Astrocyte of the cerebellum (primary cell): ENCODE data around the gene TNNI3.

Experiments
- DNase-seq: peaks from one replicate; pipeline ENCODE4 v3.0.0-alpha.2; 2011; ENCODE audit warnings: low read depth
- H3K4me3 ChIP-seq: 2 replicates; pipeline ENCODE4 v1.5.1; 2011; ENCODE audit warnings: mild to moderate bottlenecking, low read depth, low read length, moderate library complexity
- in situ Hi-C: cut with HindIII; loops from 2 replicates; pipeline ENCODE4 v1.10.0; 2017; ENCODE audit warnings: low sequenced_read_pairs
- TF ChIP-seq, protein P1 (sequence below): IDR thresholded peaks from 2 replicates; pipeline ENCODE4 v1.5.1; 2012; ENCODE audit warnings: low read length, low read depth, moderate library complexity, mild to moderate bottlenecking; ENCODE audit errors: missing control alignments

The TNNI3 gene

DNA sequence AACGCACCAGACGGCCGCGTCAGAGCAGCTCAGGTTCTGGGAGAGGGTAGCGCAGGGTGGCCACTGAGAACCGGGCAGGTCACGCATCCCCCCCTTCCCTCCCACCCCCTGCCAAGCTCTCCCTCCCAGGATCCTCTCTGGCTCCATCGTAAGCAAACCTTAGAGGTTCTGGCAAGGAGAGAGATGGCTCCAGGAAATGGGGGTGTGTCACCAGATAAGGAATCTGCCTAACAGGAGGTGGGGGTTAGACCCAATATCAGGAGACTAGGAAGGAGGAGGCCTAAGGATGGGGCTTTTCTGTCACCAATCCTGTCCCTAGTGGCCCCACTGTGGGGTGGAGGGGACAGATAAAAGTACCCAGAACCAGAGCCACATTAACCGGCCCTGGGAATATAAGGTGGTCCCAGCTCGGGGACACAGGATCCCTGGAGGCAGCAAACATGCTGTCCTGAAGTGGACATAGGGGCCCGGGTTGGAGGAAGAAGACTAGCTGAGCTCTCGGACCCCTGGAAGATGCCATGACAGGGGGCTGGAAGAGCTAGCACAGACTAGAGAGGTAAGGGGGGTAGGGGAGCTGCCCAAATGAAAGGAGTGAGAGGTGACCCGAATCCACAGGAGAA, 42.0 kb downstream of the TNNI3 start:
- DNase-seq, result no peak
- peak overlapping the region; percentile 77 for H3K4me3 ChIP-seq
- in situ Hi-C loops, result loop anchor here (5.0 kb wide), 1 partner anchor 57 kb away; no protein-coding TSS in a partner anchor
- TF ChIP-seq, protein P1, sequence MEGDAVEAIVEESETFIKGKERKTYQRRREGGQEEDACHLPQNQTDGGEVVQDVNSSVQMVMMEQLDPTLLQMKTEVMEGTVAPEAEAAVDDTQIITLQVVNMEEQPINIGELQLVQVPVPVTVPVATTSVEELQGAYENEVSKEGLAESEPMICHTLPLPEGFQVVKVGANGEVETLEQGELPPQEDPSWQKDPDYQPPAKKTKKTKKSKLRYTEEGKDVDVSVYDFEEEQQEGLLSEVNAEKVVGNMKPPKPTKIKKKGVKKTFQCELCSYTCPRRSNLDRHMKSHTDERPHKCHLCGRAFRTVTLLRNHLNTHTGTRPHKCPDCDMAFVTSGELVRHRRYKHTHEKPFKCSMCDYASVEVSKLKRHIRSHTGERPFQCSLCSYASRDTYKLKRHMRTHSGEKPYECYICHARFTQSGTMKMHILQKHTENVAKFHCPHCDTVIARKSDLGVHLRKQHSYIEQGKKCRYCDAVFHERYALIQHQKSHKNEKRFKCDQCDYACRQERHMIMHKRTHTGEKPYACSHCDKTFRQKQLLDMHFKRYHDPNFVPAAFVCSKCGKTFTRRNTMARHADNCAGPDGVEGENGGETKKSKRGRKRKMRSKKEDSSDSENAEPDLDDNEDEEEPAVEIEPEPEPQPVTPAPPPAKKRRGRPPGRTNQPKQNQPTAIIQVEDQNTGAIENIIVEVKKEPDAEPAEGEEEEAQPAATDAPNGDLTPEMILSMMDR, result no peak

GRCh38 chr19:55114566-55115145, 42.9 kb downstream of the TNNI3 start:
- in situ Hi-C loops, result loop anchor here (5.0 kb wide), 1 partner anchor 58 kb away; no protein-coding TSS in a partner anchor
- TF ChIP-seq, protein P1, result no peak
- H3K4me3 ChIP-seq, result no peak overlapping the region
- no peak for DNase-seq

GRCh38 chr19:55113570-55114039, 43.9 kb downstream of the TNNI3 start:
- no peak overlapping the region for H3K4me3 ChIP-seq
- TF ChIP-seq, protein P1, result no peak
- DNase-seq, result peak; percentile 82
- in situ Hi-C loops, result no loop called here

DNA sequence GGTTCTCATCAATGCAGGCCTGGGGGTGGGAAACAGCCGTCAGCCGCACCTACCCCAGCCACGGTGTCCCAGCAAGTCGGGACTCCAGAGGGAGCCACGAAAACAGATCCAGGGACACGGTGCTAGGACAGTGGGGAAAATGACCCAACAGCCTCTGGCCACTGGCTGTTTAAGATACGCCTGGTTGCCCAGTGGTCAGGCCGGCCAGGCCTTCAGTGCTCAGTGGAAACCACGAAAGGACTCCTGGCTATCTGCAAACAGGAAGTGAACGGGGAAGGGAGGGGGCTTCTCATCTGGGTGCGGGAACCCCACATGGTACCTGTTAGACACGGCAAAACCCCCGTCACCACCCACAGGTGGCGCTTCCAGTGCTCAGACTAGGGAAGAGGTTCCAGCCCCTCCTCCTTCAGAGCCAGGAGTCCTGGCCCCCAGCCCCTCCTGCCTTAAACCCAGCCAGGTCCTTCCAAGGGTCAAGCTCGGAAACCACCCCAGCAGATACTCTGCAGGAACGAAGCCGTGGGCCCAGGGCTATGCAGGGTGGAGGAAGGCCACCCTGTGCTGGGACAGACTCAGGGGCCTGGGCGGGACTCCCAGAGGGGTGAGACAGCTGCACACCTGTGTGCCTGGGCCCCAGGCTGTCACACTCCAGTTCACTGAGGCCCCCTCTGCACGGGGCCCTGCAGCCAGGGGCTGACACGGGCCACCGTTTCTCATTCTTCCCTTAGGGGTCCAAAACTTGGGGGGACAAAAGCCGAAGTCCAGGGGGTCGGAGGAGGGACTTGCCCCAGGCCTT, 44.6 kb downstream of the TNNI3 start:
- TF ChIP-seq, protein P1, result no peak
- in situ Hi-C loops, result no loop called here
- no peak for DNase-seq
- H3K4me3 ChIP-seq, result no peak overlapping the region

GRCh38 chr19:55112246-55112776, 45.2 kb downstream of the TNNI3 start:
- no peak overlapping the region for H3K4me3 ChIP-seq
- in situ Hi-C loops, result no loop called here

More at GRCh38 chr19:55112246-55112776, 45.2 kb downstream of the TNNI3 start:
- TF ChIP-seq, protein P1, result no peak
- DNase-seq, result no peak
